CD14-positive monocyte (primary cell): Measurements from ENCODE around the gene GGT5. TPM values are rescaled to one million over a fixed set of nuclear protein-coding genes. Genes with fewer than 3 reads are reported as not detected.
A peak's percentile ranks its signal among the peaks of the same experiment; 100 is the strongest.
"Not testable (repeated sequence)": the region's sequence is repeated elsewhere in the genome, so short reads cannot be mapped to it uniquely, and the experiment has no call there.

ENCODE experiments used
- DNase-seq, 3 donors: peaks; one replicate each; pipeline ENCODE4 v3.0.0-alpha.2; 2011 to 2022
- H2AFZ ChIP-seq: 2 replicates; pipeline ENCODE4 v1.6.0; 2012; ENCODE audit warnings: mild to moderate bottlenecking, low read depth, low read length, inconsistent platforms; ENCODE audit not compliant: insufficient read depth, poor library complexity, severe bottlenecking
- H3K27ac ChIP-seq, 2 donors: 1 replicate in 1 of 2; 2 replicates in 1 of 2; pipeline ENCODE4 v1.5.1; 2012 to 2013; ENCODE audit warnings: low read length in 2 of 2, control low read depth in 1 of 2, inconsistent platforms in 1 of 2, low read depth in 1 of 2, mild to moderate bottlenecking in 1 of 2
- H3K27me3 ChIP-seq, 2 donors: one replicate each; pipeline versions ENCODE4 v1.6.0 to v1.6.1; 2011 to 2013; ENCODE audit warnings: low read length in 2 of 2; ENCODE audit not compliant: control insufficient read depth in 2 of 2, insufficient read depth in 2 of 2
- H3K36me3 ChIP-seq, 2 donors: replicated peaks in 1 of 2; 1 replicate in 1 of 2; 2 replicates in 1 of 2; pipeline versions ENCODE4 v1.5.1 to v1.6.1; 2012 to 2013; ENCODE audit warnings: low read length in 2 of 2, control low read depth in 1 of 2, inconsistent platforms in 1 of 2, mild to moderate bottlenecking in 1 of 2; ENCODE audit not compliant: insufficient read depth in 2 of 2, control insufficient read depth in 1 of 2
- H3K4me1 ChIP-seq, 2 donors: 1 replicate in 1 of 2; 2 replicates in 1 of 2; pipeline versions ENCODE4 v1.5.1 to v1.6.1; 2012 to 2013; ENCODE audit warnings: low read length in 2 of 2, control low read depth in 1 of 2, inconsistent platforms in 1 of 2, mild to moderate bottlenecking in 1 of 2, moderate library complexity in 1 of 2; ENCODE audit not compliant: insufficient read depth in 2 of 2, control insufficient read depth in 1 of 2
- H3K4me2 ChIP-seq: replicated peaks from 2 replicates; pipeline ENCODE3; 2012; ENCODE audit warnings: low read length, moderate library complexity, mild to moderate bottlenecking; ENCODE audit not compliant: poor library complexity, severe bottlenecking; ENCODE audit errors: extremely low read depth
- H3K4me3 ChIP-seq, 3 experiments: fragments of 200-600 bp in 1 of 3; sonication (generic) in 1 of 3; replicated peaks in 1 of 3; 1 replicate in 2 of 3; 2 replicates in 1 of 3; pipeline ENCODE4 v1.5.1; 2011 to 2013; ENCODE audit warnings: low read length in 3 of 3, mild to moderate bottlenecking in 3 of 3, control low read depth in 2 of 3, low read depth in 2 of 3, inconsistent platforms in 1 of 3, moderate library complexity in 1 of 3
- H3K79me2 ChIP-seq: 2 replicates; pipeline ENCODE4 v1.6.0; 2012; ENCODE audit warnings: mild to moderate bottlenecking, control low read depth, inconsistent platforms, low read length, moderate library complexity; ENCODE audit not compliant: insufficient read depth
- H3K9ac ChIP-seq: 2 replicates; pipeline ENCODE4 v1.6.0; 2017; ENCODE audit warnings: low read length, mild to moderate bottlenecking; ENCODE audit not compliant: insufficient read depth, poor library complexity, severe bottlenecking
- H3K9me3 ChIP-seq, 2 donors: replicated peaks in 1 of 2; 1 replicate in 1 of 2; 2 replicates in 1 of 2; pipeline versions ENCODE4 v1.5.1 to v1.6.1; 2012 to 2013; ENCODE audit warnings: low read length in 2 of 2, control low read depth in 1 of 2; ENCODE audit not compliant: control insufficient read depth in 1 of 2, insufficient read depth in 1 of 2
- H4K20me1 ChIP-seq: 2 replicates; pipeline ENCODE4 v1.6.0; 2012; ENCODE audit warnings: mild to moderate bottlenecking, low read length, control low read depth, moderate library complexity; ENCODE audit not compliant: insufficient read depth
- H3K27ac Mint-ChIP-seq, 7 donors: one replicate each; pipeline ENCODE4 v1.8.0; 2020; ENCODE audit warnings: mild to moderate bottlenecking in 7 of 7, mixed read lengths in 7 of 7, moderate library complexity in 6 of 7, inconsistent platforms in 2 of 7
- H3K27me3 Mint-ChIP-seq, 3 donors: one replicate each; pipeline ENCODE4 v1.8.0; 2021 to 2022; ENCODE audit warnings: low read depth in 3 of 3, mild to moderate bottlenecking in 3 of 3, mixed read lengths in 3 of 3, moderate library complexity in 3 of 3, inconsistent platforms in 1 of 3
- H3K36me3 Mint-ChIP-seq, 2 donors: one replicate each; pipeline ENCODE4 v1.8.0; 2020; ENCODE audit warnings: mixed read lengths in 2 of 2, inconsistent platforms in 1 of 2, mild to moderate bottlenecking in 1 of 2
- H3K4me1 Mint-ChIP-seq: one replicate; pipeline ENCODE4 v1.8.0; 2020; ENCODE audit warnings: mild to moderate bottlenecking, mixed read lengths
- H3K4me3 Mint-ChIP-seq, 2 donors: one replicate each; pipeline ENCODE4 v1.8.0; 2020; ENCODE audit warnings: mild to moderate bottlenecking in 2 of 2, mixed read lengths in 2 of 2, moderate library complexity in 1 of 2
- H3K9me3 Mint-ChIP-seq, 7 donors: one replicate each; pipeline ENCODE4 v1.8.0; 2020 to 2022; ENCODE audit warnings: mixed read lengths in 7 of 7, mild to moderate bottlenecking in 6 of 7, moderate library complexity in 6 of 7, inconsistent platforms in 2 of 7
- WGBS: methylation state at CpG from one replicate; pipeline ENCODE4 v1.1.5; 2013; ENCODE audit warnings: missing lambda C conversion rate; ENCODE audit not compliant: insufficient coverage; 5-methylcytosine and 5-hydroxymethylcytosine counted together
- intact Hi-C, 2 donors: fragments of 100-400 bp; cut with micrococcal nuclease; formaldehyde crosslinking; loops; one replicate each; pipeline versions ENCODE4 v1.15.0 to v1.15.1; 2023
- polyA plus RNA-seq, 3 donors: library from polyadenylated mRNA; depleted of rRNA in 1 of 3; unstranded in 2 of 3; stranded (reverse) in 1 of 3; fragments of 300-500 nt in 2 of 3; fragments of >200 nt in 1 of 3; fragmentation: Illumina TruSeq in 2 of 3; gene quantifications; 1 replicate in 2 of 3; 2 replicates in 1 of 3; pipeline ENCODE4 v1.2.3, GENCODE V29; 2012 to 2021

The GGT5 gene
- polyA plus RNA-seq, 3 donors: 0.26 to 0.41 TPM; not detected in 1

- H3K9me3 ChIP-seq, intact Hi-C loops, DNase-seq, H3K9ac ChIP-seq, H3K27me3 Mint-ChIP-seq, H3K4me3 Mint-ChIP-seq, H3K36me3 ChIP-seq, H2AFZ ChIP-seq, H3K4me3 ChIP-seq, H3K27me3 ChIP-seq, H3K27ac ChIP-seq, H3K9me3 Mint-ChIP-seq, H3K4me2 ChIP-seq: not testable (repeated sequence)
- H3K79me2 ChIP-seq: peaks cover 82% of the 10 kb centered on the region
- Mint-ChIP-seq H3K36me3 (peaks cover 4 to 15% of the 10 kb centered on the region in 2 donors), H3K4me1 (peaks cover 36% of the 10 kb centered on the region), H3K27ac (peak overlapping the region in 5 of 7 donors; percentile 14 to 69 (median 47))
- peaks cover 13% of the 10 kb centered on the region for H4K20me1 ChIP-seq
- 48% methylated on average over 3 of the region's 7 CpGs for WGBS
- H3K4me1 ChIP-seq: peaks cover 13 to 23% of the 10 kb centered on the region in 2 donors
Measured at GRCh38 chr22:24274696-24275405, 30.0 kb upstream of the GGT5 start.

- H3K27ac Mint-ChIP-seq, H3K27ac ChIP-seq, intact Hi-C loops, H2AFZ ChIP-seq, H3K4me2 ChIP-seq, H3K9ac ChIP-seq, DNase-seq, H3K36me3 ChIP-seq, H3K27me3 Mint-ChIP-seq, H3K4me3 ChIP-seq, H3K4me3 Mint-ChIP-seq, H3K9me3 Mint-ChIP-seq, H3K9me3 ChIP-seq, H3K27me3 ChIP-seq: not testable (repeated sequence)
- peaks cover 73% of the 10 kb centered on the region for H3K79me2 ChIP-seq
- H3K4me1 Mint-ChIP-seq: peaks cover 35% of the 10 kb centered on the region
- peaks cover 13 to 23% of the 10 kb centered on the region in 2 donors for H3K4me1 ChIP-seq
- 100% methylated on average over 1 of the region's 4 CpGs for WGBS
- H4K20me1 ChIP-seq: peaks cover 13% of the 10 kb centered on the region
- H3K36me3 Mint-ChIP-seq: peaks cover 4 to 15% of the 10 kb centered on the region in 2 donors
Measured at GRCh38 chr22:24273906-24274305, 29.0 kb upstream of the GGT5 start.

- H3K4me2 ChIP-seq, H3K9me3 Mint-ChIP-seq, DNase-seq, H3K27me3 ChIP-seq, H2AFZ ChIP-seq, H3K9me3 ChIP-seq, H3K27ac ChIP-seq, H3K27ac Mint-ChIP-seq, intact Hi-C loops, H3K36me3 ChIP-seq, H3K4me3 Mint-ChIP-seq, H3K9ac ChIP-seq, H3K27me3 Mint-ChIP-seq, H3K4me3 ChIP-seq: not testable (repeated sequence)
- peaks cover 4 to 15% of the 10 kb centered on the region in 2 donors for H3K36me3 Mint-ChIP-seq
- peaks cover 35% of the 10 kb centered on the region for H3K4me1 Mint-ChIP-seq
- WGBS: no CpG with 5 or more reads among the region's 2 CpGs
- Histone ChIP-seq H4K20me1 (peaks cover 13% of the 10 kb centered on the region), H3K4me1 (peaks cover 13 to 23% of the 10 kb centered on the region in 2 donors), H3K79me2 (peaks cover 69% of the 10 kb centered on the region)
Measured at GRCh38 chr22:24273031-24273430, 28.1 kb upstream of the GGT5 start.
